ENCODE data around the gene RBFOX1. TPM values are rescaled to one million over a fixed set of nuclear protein-coding genes. Genes with fewer than 3 reads are reported as not detected.

The RBFOX1 gene
- polyA plus RNA-seq, 1 donor from 2014 or later = 56.8 TPM

DNA sequence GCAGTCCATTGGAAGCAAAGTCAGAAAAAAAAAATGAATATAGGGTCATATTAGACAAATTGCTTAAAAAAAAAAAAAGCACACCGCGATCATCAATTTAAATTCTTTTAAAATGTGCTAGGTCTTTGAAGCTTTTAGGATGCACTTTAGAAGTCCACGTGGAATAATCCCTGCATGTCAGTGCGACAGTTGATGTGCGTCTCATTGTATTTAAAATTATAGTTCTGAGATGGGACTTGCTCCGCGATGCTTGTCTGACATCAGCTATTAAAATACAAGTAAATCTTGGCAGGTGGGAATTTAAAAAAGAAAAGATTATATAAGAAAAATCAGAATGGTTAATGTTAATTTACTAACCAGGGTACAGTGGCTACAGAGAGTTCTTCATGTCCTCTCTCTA is 105.2 kb downstream of the RBFOX1 start:
- H3F3A ChIP-seq (ENCODE audit: insufficient read depth, low read length, poor library complexity, severe bottlenecking) = peaks cover 3% of the 10 kb centered on the region
- no peaks in the 10 kb centered on the region for H3K36me3 ChIP-seq (ENCODE audit: insufficient read depth, low read length)
- H3K27ac ChIP-seq (ENCODE audit: low read length) = peak overlapping the region; percentile 86
- H3K9me3 ChIP-seq (ENCODE audit: low read length) = no peaks in the 10 kb centered on the region
- no peaks in the 10 kb centered on the region for H3K27me3 ChIP-seq (ENCODE audit: insufficient read depth, low read depth, low read length)
- H3K4me3 ChIP-seq (ENCODE audit: low read length) = peak overlapping the region; percentile 47
- H3K79me2 ChIP-seq (replicated peaks; ENCODE audit: insufficient read depth, low read length) = no peaks in the 10 kb centered on the region
- peak overlapping the region; percentile 44 for H3K9ac ChIP-seq (ENCODE audit: low read length)
- TF ChIP-seq TAF1 (IDR thresholded peaks at IDR 0.05; ENCODE audit: low read depth) (no peak), EP300 (conservative IDR thresholded peaks at IDR 0.05; ENCODE audit: poor library complexity, severe bottlenecking) (peak; percentile 82), MXI1 (conservative IDR thresholded peaks at IDR 0.05; ENCODE audit: poor library complexity, severe bottlenecking) (peak; percentile 63), POLR2AphosphoS5 (IDR thresholded peaks at IDR 0.05) (peak; percentile 66), RAD21 (conservative IDR thresholded peaks at IDR 0.05) (no peak), EZH2 (IDR thresholded peaks at IDR 0.05; ENCODE audit: borderline replicate concordance, insufficient read depth, low read length, poor library complexity, severe bottlenecking) (no peak), SMC3 (conservative IDR thresholded peaks at IDR 0.05; ENCODE audit: poor library complexity) (no peak)
- TF ChIP-seq, protein P1, sequence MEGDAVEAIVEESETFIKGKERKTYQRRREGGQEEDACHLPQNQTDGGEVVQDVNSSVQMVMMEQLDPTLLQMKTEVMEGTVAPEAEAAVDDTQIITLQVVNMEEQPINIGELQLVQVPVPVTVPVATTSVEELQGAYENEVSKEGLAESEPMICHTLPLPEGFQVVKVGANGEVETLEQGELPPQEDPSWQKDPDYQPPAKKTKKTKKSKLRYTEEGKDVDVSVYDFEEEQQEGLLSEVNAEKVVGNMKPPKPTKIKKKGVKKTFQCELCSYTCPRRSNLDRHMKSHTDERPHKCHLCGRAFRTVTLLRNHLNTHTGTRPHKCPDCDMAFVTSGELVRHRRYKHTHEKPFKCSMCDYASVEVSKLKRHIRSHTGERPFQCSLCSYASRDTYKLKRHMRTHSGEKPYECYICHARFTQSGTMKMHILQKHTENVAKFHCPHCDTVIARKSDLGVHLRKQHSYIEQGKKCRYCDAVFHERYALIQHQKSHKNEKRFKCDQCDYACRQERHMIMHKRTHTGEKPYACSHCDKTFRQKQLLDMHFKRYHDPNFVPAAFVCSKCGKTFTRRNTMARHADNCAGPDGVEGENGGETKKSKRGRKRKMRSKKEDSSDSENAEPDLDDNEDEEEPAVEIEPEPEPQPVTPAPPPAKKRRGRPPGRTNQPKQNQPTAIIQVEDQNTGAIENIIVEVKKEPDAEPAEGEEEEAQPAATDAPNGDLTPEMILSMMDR (IDR thresholded peaks at IDR 0.05; ENCODE audit: poor library complexity, severe bottlenecking) = no peak
- TF ChIP-seq, protein P2, sequence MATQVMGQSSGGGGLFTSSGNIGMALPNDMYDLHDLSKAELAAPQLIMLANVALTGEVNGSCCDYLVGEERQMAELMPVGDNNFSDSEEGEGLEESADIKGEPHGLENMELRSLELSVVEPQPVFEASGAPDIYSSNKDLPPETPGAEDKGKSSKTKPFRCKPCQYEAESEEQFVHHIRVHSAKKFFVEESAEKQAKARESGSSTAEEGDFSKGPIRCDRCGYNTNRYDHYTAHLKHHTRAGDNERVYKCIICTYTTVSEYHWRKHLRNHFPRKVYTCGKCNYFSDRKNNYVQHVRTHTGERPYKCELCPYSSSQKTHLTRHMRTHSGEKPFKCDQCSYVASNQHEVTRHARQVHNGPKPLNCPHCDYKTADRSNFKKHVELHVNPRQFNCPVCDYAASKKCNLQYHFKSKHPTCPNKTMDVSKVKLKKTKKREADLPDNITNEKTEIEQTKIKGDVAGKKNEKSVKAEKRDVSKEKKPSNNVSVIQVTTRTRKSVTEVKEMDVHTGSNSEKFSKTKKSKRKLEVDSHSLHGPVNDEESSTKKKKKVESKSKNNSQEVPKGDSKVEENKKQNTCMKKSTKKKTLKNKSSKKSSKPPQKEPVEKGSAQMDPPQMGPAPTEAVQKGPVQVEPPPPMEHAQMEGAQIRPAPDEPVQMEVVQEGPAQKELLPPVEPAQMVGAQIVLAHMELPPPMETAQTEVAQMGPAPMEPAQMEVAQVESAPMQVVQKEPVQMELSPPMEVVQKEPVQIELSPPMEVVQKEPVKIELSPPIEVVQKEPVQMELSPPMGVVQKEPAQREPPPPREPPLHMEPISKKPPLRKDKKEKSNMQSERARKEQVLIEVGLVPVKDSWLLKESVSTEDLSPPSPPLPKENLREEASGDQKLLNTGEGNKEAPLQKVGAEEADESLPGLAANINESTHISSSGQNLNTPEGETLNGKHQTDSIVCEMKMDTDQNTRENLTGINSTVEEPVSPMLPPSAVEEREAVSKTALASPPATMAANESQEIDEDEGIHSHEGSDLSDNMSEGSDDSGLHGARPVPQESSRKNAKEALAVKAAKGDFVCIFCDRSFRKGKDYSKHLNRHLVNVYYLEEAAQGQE (IDR thresholded peaks at IDR 0.05; ENCODE audit: borderline replicate concordance) = no peak
- no peaks in the 10 kb centered on the region for H3K9me2 ChIP-seq (ENCODE audit: insufficient read depth, low read length)
- peak overlapping the region; percentile 40 for H3K4me2 ChIP-seq (ENCODE audit: low read length)
- no peak overlapping the region for H2AFZ ChIP-seq (ENCODE audit: low read depth, low read length)
- no peaks in the 10 kb centered on the region for H4K20me1 ChIP-seq (ENCODE audit: insufficient read depth)

DNA sequence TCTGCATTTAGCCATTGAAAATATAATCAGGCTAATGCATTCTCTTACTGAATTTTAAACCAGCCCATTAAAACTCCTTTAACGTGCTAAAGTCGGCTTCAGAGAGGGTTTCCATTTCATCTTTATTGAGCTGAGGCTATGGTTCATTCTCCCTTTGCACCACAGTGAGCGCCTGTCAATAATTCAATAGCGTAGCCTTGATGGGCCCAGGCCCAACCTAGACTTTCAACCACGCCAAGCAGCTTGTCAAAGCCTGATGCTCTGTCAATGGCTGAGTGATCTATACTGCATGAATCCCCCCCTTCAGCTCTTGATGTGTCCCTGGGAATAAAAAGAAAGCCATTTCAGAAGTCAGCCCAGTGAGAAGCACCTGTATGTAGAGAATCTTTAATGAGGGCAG is 106.0 kb downstream of the RBFOX1 start:
- Histone ChIP-seq H3K9ac (ENCODE audit: low read length) (peak overlapping the region; percentile 18), H3K4me3 (ENCODE audit: low read length) (peak overlapping the region; percentile 47)
- no peak for TF ChIP-seq RAD21 (conservative IDR thresholded peaks at IDR 0.05)
- no peak for TF ChIP-seq EZH2 (IDR thresholded peaks at IDR 0.05; ENCODE audit: borderline replicate concordance, insufficient read depth, low read length, poor library complexity, severe bottlenecking)

More for the DNA sequence above, 106.0 kb downstream of the RBFOX1 start:
- no peaks in the 10 kb centered on the region for H4K20me1 ChIP-seq (ENCODE audit: insufficient read depth)
- peak overlapping the region; percentile 86 for H3K27ac ChIP-seq (ENCODE audit: low read length)
- H3K9me3 ChIP-seq (ENCODE audit: low read length) = no peaks in the 10 kb centered on the region
- no peaks in the 10 kb centered on the region for H3K9me2 ChIP-seq (ENCODE audit: insufficient read depth, low read length)
- no peaks in the 10 kb centered on the region for H3K79me2 ChIP-seq (replicated peaks; ENCODE audit: insufficient read depth, low read length)
- H3F3A ChIP-seq (ENCODE audit: insufficient read depth, low read length, poor library complexity, severe bottlenecking) = peaks cover 3% of the 10 kb centered on the region
- no peaks in the 10 kb centered on the region for H3K27me3 ChIP-seq (ENCODE audit: insufficient read depth, low read depth, low read length)
- H3K36me3 ChIP-seq (ENCODE audit: insufficient read depth, low read length) = no peaks in the 10 kb centered on the region
- H3K4me2 ChIP-seq (ENCODE audit: low read length) = peak overlapping the region; percentile 0
- no peak overlapping the region for H2AFZ ChIP-seq (ENCODE audit: low read depth, low read length)
